IPS DF 19.7 (cell line): ENCODE results near the gene PGAP6.
"Not testable (repeated sequence)": the region's sequence is repeated elsewhere in the genome, so short reads cannot be mapped to it uniquely, and the experiment has no call there.

Source experiments
- DNase-seq: peaks from one replicate; pipeline ENCODE4 v3.0.0-alpha.2; 2013; ENCODE audit warnings: low read depth, low spot score

Gene PGAP6

GRCh38 chr16:367333-367903 is 14.4 kb downstream of the PGAP6 start:
- no peak for DNase-seq

GRCh38 chr16:366476-366875 is 15.3 kb downstream of the PGAP6 start:
- no peak for DNase-seq

- DNase-seq: no peak
Measured at GRCh38 chr16:364595-365491, 16.9 kb downstream of the PGAP6 start.

GRCh38 chr16:363766-364490 is 17.9 kb downstream of the PGAP6 start:
- DNase-seq: no peak

GRCh38 chr16:363110-363765 is 18.5 kb downstream of the PGAP6 start:
- DNase-seq: no peak

- DNase-seq: not testable (repeated sequence)
Measured at GRCh38 chr16:362702-362999, 19.1 kb downstream of the PGAP6 start.

- DNase-seq: no peak
Measured at GRCh38 chr16:361872-362701, 19.7 kb downstream of the PGAP6 start.

- DNase-seq: no peak
Measured at GRCh38 chr16:361341-361871, 20.4 kb downstream of the PGAP6 start.

- DNase-seq: no peak
Measured at GRCh38 chr16:360698-361336, 21.0 kb downstream of the PGAP6 start.

GRCh38 chr16:359871-360697 is 21.7 kb downstream of the PGAP6 start:
- DNase-seq: no peak

- no peak for DNase-seq
Measured at GRCh38 chr16:359067-359763, 22.6 kb downstream of the PGAP6 start.

GRCh38 chr16:356741-357140 is 25.0 kb downstream of the PGAP6 start:
- DNase-seq: no peak

- DNase-seq: no peak
Measured at GRCh38 chr16:354971-355461, 26.8 kb downstream of the PGAP6 start.

GRCh38 chr16:354291-354881 is 27.4 kb downstream of the PGAP6 start:
- DNase-seq: no peak

- DNase-seq: no peak
Measured at GRCh38 chr16:353404-354290, 28.1 kb downstream of the PGAP6 start.

- DNase-seq: peak; percentile 25
Measured at GRCh38 chr16:352547-353403, 29.0 kb downstream of the PGAP6 start, which contains the start of gene AXIN1. Gene AXIN1, minus strand, starts transcription at chr16:352723. Its CDS starts 5,698 bp downstream, at chr16:347025.
